Lower lobe of right lung (tissue), 2 donors: ENCODE results near the gene WDR6. TPM values are rescaled to one million over a fixed set of nuclear protein-coding genes. Genes with fewer than 3 reads are reported as not detected.
A peak's percentile ranks its signal among the peaks of the same experiment; 100 is the strongest.

Experiments
- ATAC-seq, 2 donors: fragments of 200-7000 bp; cut with Tn5 transposase; one replicate each; pipeline ENCODE4 v1.9.1; 2020 to 2022; ENCODE audit warnings: mild to moderate bottlenecking in 2 of 2, moderate library complexity in 2 of 2
- DNase-seq: peaks from one replicate; pipeline ENCODE4 v3.0.0-alpha.2; 2020
- H3K27ac ChIP-seq: fragments of 200-600 bp; one replicate; pipeline ENCODE4 v1.8.0; 2022
- H3K27me3 ChIP-seq: fragments of 200-600 bp; one replicate; pipeline ENCODE4 v1.8.0; 2022; ENCODE audit warnings: low read depth
- H3K36me3 ChIP-seq: fragments of 200-600 bp; one replicate; pipeline ENCODE4 v1.8.0; 2022; ENCODE audit warnings: mild to moderate bottlenecking
- H3K4me1 ChIP-seq: fragments of 200-600 bp; one replicate; pipeline ENCODE4 v1.8.0; 2022
- H3K4me3 ChIP-seq: fragments of 200-600 bp; one replicate; pipeline ENCODE4 v1.8.0; 2022; ENCODE audit warnings: mild to moderate bottlenecking
- H3K9me3 ChIP-seq: fragments of 200-600 bp; one replicate; pipeline ENCODE4 v1.8.0; 2022
- CTCF ChIP-seq: fragments of 200-600 bp; IDR thresholded peaks from one replicate; pipeline ENCODE4 v1.8.0; 2022; ENCODE audit warnings: antibody characterized with exemption, mild to moderate bottlenecking
- intact Hi-C: fragments of 100-400 bp; cut with DNase I; formaldehyde crosslinking; loops from one replicate; pipeline ENCODE4 v1.11.0; 2022
- total RNA-seq: library from RNA; stranded (reverse); fragmentation: NEBNext Ultra II Directional; extraction: Animal tissue kit (Norgen Biotek cat#: 25700); gene quantifications from one replicate; pipeline ENCODE4 v1.2.1, GENCODE V29; 2021
- donor health status: DM: no; HTN: yes; CAD: no; lungs with severe emphysema.

The WDR6 gene
- total RNA-seq, 1 donor from 2014 or later = 157 TPM

GRCh38 chr3:48985831-48986376 is 21.3 kb upstream of the WDR6 start:
- ATAC-seq = no peak
- no peak for TF ChIP-seq CTCF
- H3K27me3 ChIP-seq = no peaks in the 10 kb centered on the region
- DNase-seq = no peak
- no peak overlapping the region for H3K4me3 ChIP-seq
- H3K36me3 ChIP-seq = peaks cover 52% of the 10 kb centered on the region
- peaks cover 16% of the 10 kb centered on the region for H3K4me1 ChIP-seq
- H3K27ac ChIP-seq = no peak overlapping the region
- intact Hi-C loops = no loop called here
- no peaks in the 10 kb centered on the region for H3K9me3 ChIP-seq

GRCh38 chr3:48989126-48989795 is 17.9 kb upstream of the WDR6 start:
- peaks cover 18% of the 10 kb centered on the region for H3K36me3 ChIP-seq
- H3K27ac ChIP-seq = peak overlapping the region; percentile 88
- H3K4me1 ChIP-seq = peaks cover 29% of the 10 kb centered on the region
- DNase-seq (no peak), ATAC-seq (no peak)
- no peak for TF ChIP-seq CTCF
- peak overlapping the region; percentile 83 for H3K4me3 ChIP-seq
- H3K9me3 ChIP-seq = no peaks in the 10 kb centered on the region
- H3K27me3 ChIP-seq = no peaks in the 10 kb centered on the region
- intact Hi-C loops = no loop called here

GRCh38 chr3:48989796-48990635 is 17.2 kb upstream of the WDR6 start, which contains the start of gene P4HTM:
P4HTM (plus strand) TSS chr3:48990241; CDS start chr3:48990257, 16 bp downstream.
- peaks cover 29% of the 10 kb centered on the region for H3K4me1 ChIP-seq
- intact Hi-C loops = no loop called here
- H3K4me3 ChIP-seq = peak within 1 kb of the TSS; percentile 83
- H3K27ac ChIP-seq = peak within 1 kb of the TSS; percentile 88
- H3K9me3 ChIP-seq = no peaks in the 10 kb centered on the region
- peak; percentile 92 to 95 for ATAC-seq
- no peaks in the 10 kb centered on the region for H3K27me3 ChIP-seq
- peaks cover 12% of the 10 kb centered on the region for H3K36me3 ChIP-seq
- DNase-seq = peak; percentile 86
- TF ChIP-seq CTCF = peak; percentile 47

GRCh38 chr3:48990636-48991469 is 16.3 kb upstream of the WDR6 start:
- DNase-seq = no peak
- H3K27ac ChIP-seq = peak overlapping the region; percentile 88

More at GRCh38 chr3:48990636-48991469, 16.3 kb upstream of the WDR6 start:
- peak overlapping the region; percentile 83 for H3K4me3 ChIP-seq
- H3K36me3 ChIP-seq = peaks cover 12% of the 10 kb centered on the region
- intact Hi-C loops = no loop called here
- H3K4me1 ChIP-seq = peaks cover 29% of the 10 kb centered on the region
- no peaks in the 10 kb centered on the region for H3K9me3 ChIP-seq
- no peak for TF ChIP-seq CTCF
- peak; percentile 36 to 47 for ATAC-seq
- H3K27me3 ChIP-seq = no peaks in the 10 kb centered on the region
